ENCODE data around the gene ELL2. TPM values are rescaled to one million over a fixed set of nuclear protein-coding genes. Genes with fewer than 3 reads are reported as not detected.

Gene ELL2
- total and polyA plus RNA-seq, 2 of the 13 experiments (the other 11 are each of a cell fraction or from before 2014, with no cell fraction given), result 78.9 to 97.1 TPM

- peak; percentile 57; the same call in 1 of the 2 replicates for TF ChIP-seq CREM (IDR thresholded peaks at IDR 0.05)
- no peak for TF ChIP-seq CREM (CRISPR knock-in tag; IDR thresholded peaks at IDR 0.05)
- 0 out of 2 replicates have a peak, but pooled peaks have one; percentile 32 for TF ChIP-seq FOXA1 (IDR thresholded peaks at IDR 0.05)
- peak; percentile 98 for TF ChIP-seq FOXA1 (CRISPR knock-in tag; IDR thresholded peaks at IDR 0.05)
- TF ChIP-seq HOMEZ (CRISPR knock-in tag; IDR thresholded peaks at IDR 0.05; ENCODE audit: low read depth), result peak; percentile 65; the same call in 1 of the 2 replicates
- 0 out of 2 replicates have a peak, but pooled peaks have one; percentile 38 for TF ChIP-seq HBP1 (CRISPR knock-in tag; IDR thresholded peaks at IDR 0.05; ENCODE audit: low read depth)
- TF ChIP-seq ZNF12 (CRISPR knock-in tag; IDR thresholded peaks at IDR 0.05), result peak; percentile 74
- TF ChIP-seq TBX3 (IDR thresholded peaks at IDR 0.05; ENCODE audit: borderline replicate concordance), result 0 out of 2 replicates have a peak, but pooled peaks have one; percentile 13
- TF ChIP-seq ZNF432 (CRISPR knock-in tag; IDR thresholded peaks at IDR 0.05; ENCODE audit: borderline replicate concordance), result no peak
- peak; percentile 92 for TF ChIP-seq PPARG (CRISPR knock-in tag; conservative IDR thresholded peaks at IDR 0.05)
- no peak for TF ChIP-seq PHB2 (IDR thresholded peaks at IDR 0.05; ENCODE audit: partially characterized antibody)
- TF ChIP-seq SAP130 (CRISPR knock-in tag; IDR thresholded peaks at IDR 0.05; ENCODE audit: low read depth), result peak; percentile 89
- TF ChIP-seq ZKSCAN8 (CRISPR knock-in tag; IDR thresholded peaks at IDR 0.05; ENCODE audit: borderline replicate concordance), result peak; percentile 79; the same call in 1 of the 2 replicates
- TF ChIP-seq PITX1 (CRISPR knock-in tag; IDR thresholded peaks at IDR 0.05), result peak; percentile 98
- TF ChIP-seq ONECUT2 (CRISPR knock-in tag; IDR thresholded peaks at IDR 0.05), result no peak
- peak; percentile 82 for TF ChIP-seq TGIF2 (CRISPR knock-in tag; IDR thresholded peaks at IDR 0.05)
- TF ChIP-seq, protein P1, sequence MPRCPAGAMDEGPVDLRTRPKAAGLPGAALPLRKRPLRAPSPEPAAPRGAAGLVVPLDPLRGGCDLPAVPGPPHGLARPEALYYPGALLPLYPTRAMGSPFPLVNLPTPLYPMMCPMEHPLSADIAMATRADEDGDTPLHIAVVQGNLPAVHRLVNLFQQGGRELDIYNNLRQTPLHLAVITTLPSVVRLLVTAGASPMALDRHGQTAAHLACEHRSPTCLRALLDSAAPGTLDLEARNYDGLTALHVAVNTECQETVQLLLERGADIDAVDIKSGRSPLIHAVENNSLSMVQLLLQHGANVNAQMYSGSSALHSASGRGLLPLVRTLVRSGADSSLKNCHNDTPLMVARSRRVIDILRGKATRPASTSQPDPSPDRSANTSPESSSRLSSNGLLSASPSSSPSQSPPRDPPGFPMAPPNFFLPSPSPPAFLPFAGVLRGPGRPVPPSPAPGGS (CRISPR knock-in tag; IDR thresholded peaks at IDR 0.05), result no peak
- TF ChIP-seq ZNF761 (CRISPR knock-in tag; conservative IDR thresholded peaks at IDR 0.05), result 0 out of 2 replicates have a peak, but pooled peaks have one; percentile 30
- peak; percentile 78 for TF ChIP-seq ELF3 (CRISPR knock-in tag; IDR thresholded peaks at IDR 0.05)
- TF ChIP-seq ARID5B (CRISPR knock-in tag; IDR thresholded peaks at IDR 0.05), result peak; percentile 95
- peak; percentile 58; the same call in 1 of the 2 replicates for TF ChIP-seq THAP11 (CRISPR knock-in tag; IDR thresholded peaks at IDR 0.05)
- no peak for TF ChIP-seq IKZF1 (IDR thresholded peaks at IDR 0.05)
- TF ChIP-seq NR2F2 (IDR thresholded peaks at IDR 0.05; ENCODE audit: borderline replicate concordance, low read depth), result 0 out of 2 replicates have a peak, but pooled peaks have one; percentile 51
- peak; percentile 64 for TF ChIP-seq HNF4A (CRISPR knock-in tag; IDR thresholded peaks at IDR 0.05)
- TF ChIP-seq ZC3H13 (CRISPR knock-in tag; IDR thresholded peaks at IDR 0.05), result no peak
Observed at GRCh38 chr5:95924720-95925377, 36.8 kb downstream of the ELL2 start (continued).

Measured in HepG2 (cell line).